Smooth muscle cell of the brain vasculature (primary cell): ENCODE measurements around the gene SIDT2.
A peak's percentile ranks its signal among the peaks of the same experiment; 100 is the strongest.
"Not testable (repeated sequence)": the region's sequence is repeated elsewhere in the genome, so short reads cannot be mapped to it uniquely, and the experiment has no call there.

Experiments used
- DNase-seq: peaks from one replicate; pipeline ENCODE4 v3.0.0-alpha.2; 2012; ENCODE audit warnings: low read depth, low spot score

The SIDT2 gene

GRCh38 chr11:117178210-117179034 lies at the start of gene SIDT2:
TSS of gene SIDT2 (plus strand) at chr11:117178743. CDS start at chr11:117179264, 521 bp downstream.
- DNase-seq = peak; percentile 89

DNA sequence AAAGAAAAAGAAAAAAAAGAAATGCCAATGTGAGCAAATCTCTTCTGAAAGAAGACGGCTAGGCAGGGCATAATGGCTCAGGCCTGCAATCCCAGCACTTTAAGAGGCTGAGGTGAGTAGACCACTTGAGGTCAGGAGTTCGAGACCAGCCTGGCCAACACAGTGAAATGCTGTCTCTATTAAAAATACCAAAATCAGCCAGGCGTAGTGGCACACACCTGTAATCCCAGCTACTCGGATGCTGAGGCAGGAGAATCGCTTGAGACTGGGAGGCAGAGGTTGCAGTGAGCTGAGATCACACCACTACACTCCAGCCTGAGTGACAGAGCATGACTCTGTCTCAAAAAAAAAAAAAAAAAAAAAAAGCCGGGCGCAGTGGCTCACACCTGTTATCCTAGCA lies 48.1 kb upstream of the SIDT2 start:
- not testable (repeated sequence) for DNase-seq

- no peak for DNase-seq
These were observed 47.7 kb upstream of the SIDT2 start for GRCh38 chr11:117130879-117131278.

- DNase-seq = no peak
These were observed 44.1 kb upstream of the SIDT2 start for GRCh38 chr11:117134431-117134830.

DNA sequence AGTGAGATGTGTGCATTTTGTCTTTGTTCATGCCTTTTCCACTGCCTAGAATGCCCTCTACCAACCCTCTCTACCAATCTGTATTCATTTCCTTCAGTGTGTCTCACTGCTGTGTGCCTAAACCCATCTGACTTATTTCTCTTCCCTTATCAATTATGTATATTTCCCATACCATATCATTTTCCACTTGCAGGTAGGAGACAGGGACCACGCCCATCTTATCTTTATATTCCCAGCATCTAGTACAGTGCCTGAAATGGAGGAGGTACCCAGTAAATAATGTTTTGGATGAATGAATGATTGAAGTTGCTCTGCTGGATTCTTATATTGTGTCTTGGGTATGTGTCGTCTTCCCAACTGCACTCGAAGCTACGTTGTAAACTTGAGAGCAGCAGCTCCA lies 43.6 kb upstream of the SIDT2 start:
- DNase-seq = not testable (repeated sequence)

DNA sequence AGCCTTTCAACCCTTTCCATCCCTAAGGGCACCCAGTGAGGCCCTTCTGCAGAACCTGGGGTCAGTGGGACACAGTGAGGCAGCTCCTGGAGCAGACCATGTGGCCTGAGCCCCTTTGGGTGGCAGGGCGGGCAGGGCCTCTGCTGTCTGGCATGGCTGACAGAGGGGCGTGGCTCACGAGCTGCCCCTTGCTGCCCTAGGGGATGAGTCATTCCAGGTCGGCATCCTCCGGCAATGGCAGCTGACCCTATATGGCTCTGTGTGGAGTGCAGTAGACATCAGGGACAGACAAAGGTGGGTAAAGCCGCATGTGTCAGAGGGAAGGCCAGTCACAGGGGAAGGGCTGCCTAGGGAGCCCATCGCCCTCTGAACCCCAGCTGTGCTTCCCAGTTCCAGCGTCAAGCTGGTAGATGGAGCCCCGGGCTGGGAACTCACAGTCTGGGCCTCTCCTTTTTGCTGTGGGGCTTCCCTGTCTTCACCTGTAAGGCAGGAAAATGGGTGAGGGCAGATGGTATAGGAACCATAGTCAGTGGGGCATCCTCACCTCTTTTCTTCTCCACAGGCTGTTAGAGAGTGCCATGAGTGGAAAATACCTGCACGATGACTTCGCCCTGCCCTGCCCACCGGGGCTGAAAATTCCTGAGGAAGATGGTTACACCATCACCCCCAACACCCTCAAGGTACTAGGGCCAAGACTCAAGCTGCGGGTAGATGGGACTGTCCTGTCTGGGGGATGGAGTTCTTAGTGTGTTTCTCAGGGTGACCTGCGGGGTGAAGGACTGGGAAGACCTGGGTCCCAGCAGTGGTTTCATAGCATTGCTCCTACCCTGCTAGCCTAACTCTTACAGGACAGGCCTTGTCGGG lies 41.1 kb upstream of the SIDT2 start:
- not testable (repeated sequence) for DNase-seq

GRCh38 chr11:117143390-117143789 lies 35.2 kb upstream of the SIDT2 start:
- peak; percentile 23 for DNase-seq

GRCh38 chr11:117143871-117144476 lies 34.6 kb upstream of the SIDT2 start, which contains the start of gene PAFAH1B2:
TSS of gene PAFAH1B2 (plus strand) at chr11:117144287. CDS start at chr11:117152448, 8,161 bp downstream.
- peak; percentile 62 for DNase-seq

GRCh38 chr11:117144477-117145392 lies 33.8 kb upstream of the SIDT2 start:
- no peak for DNase-seq

GRCh38 chr11:117145393-117145761 lies 33.2 kb upstream of the SIDT2 start:
- no peak for DNase-seq

DNA sequence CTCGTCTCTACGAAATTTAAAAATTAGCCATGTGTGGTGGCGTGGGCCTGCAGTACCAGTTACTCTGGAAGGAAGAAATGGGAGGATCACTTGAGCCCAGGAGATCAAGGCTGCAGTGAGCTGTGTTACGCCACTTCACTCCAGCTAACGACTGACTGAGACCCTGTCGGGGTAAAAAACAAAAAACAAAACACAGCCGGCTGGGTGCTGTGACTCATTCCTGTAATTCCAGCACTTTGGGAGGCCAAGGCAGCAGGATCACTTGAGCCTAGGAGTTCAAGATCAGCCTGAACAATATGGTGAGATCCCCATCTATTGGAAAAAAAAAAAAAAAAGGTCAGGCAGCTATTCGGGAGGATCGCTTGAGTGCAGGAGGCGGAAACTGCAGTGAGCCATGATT lies 32.0 kb upstream of the SIDT2 start:
- DNase-seq = no peak

DNA sequence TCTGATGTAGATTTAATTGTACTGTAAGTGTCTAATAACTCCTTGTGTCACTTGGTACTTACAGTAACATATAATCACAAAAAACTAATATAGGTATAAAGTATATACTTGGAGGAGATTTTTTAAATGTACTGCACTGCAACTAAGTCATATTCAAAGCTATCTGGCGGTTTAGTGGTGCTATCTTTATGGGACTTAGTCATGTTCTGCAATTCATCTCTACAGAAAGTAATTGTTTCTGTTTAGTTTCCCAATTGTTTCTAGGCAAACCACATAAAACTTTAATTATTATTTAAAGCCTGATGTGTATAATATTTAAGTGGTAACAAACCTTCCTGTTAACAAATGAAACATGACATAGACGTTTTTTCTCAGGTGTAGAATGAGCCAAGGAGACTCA lies 26.5 kb upstream of the SIDT2 start:
- no peak for DNase-seq

DNA sequence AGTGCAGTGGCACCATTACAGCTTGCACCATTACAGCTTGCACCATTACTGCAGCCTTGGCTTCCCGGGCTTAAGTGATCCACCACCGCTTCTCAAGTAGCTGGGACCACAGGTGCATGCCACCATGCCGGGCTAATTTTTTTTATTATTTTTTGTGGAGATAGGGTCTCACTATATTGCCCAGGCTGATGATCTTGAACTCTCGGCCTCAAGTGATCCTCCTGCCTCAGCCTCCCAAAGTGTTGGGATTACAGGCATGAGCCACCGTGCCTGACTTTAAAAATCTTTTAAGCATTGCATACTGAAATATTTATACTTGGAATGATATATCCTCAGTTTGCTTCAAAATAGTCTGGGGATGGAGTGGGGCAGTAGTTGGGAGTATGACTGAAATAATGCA lies 24.1 kb upstream of the SIDT2 start:
- DNase-seq = no peak

- no peak for DNase-seq
These were observed 21.0 kb upstream of the SIDT2 start for GRCh38 chr11:117157507-117157906.

GRCh38 chr11:117159892-117160291 lies 18.7 kb upstream of the SIDT2 start:
- no peak for DNase-seq

DNA sequence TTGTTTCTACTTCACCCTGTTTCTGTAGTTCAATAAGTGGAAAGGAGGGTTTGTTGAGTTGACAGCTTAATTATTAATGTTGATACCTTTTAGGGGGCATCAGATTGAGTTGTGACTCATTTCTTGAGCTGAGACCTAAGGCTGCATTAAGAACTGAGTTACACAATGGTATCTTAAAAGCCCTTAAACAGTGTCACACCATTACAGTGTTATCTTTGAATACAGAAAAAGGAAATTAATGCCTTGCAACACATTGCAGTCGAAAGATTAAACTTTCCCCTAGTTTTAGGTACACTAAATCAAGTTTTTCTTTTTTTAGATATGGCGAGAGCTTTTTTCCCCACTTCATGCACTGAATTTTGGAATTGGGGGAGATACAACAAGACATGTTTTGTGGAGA lies 17.7 kb upstream of the SIDT2 start:
- DNase-seq = no peak

GRCh38 chr11:117166491-117166890 lies 12.1 kb upstream of the SIDT2 start:
- no peak for DNase-seq

DNA sequence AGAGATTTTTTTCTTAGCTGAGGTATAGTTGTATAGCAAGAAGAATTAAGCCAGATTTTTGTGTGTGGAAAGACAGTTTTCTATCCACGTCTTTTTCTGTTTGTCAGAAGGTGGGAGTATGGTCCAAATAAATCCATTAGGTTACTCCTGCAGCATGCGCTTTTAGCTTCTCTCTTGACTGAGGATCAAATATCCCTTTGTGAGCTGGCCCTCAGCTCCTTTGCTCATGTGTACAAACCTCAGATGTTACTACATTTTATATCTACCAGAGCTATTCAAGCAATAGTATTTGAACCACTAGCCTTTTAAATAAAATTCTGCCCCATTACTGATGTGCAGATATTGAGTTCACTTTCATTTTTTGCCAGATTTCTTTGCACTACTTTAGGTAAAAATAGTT lies 8.8 kb upstream of the SIDT2 start:
- no peak for DNase-seq

DNA sequence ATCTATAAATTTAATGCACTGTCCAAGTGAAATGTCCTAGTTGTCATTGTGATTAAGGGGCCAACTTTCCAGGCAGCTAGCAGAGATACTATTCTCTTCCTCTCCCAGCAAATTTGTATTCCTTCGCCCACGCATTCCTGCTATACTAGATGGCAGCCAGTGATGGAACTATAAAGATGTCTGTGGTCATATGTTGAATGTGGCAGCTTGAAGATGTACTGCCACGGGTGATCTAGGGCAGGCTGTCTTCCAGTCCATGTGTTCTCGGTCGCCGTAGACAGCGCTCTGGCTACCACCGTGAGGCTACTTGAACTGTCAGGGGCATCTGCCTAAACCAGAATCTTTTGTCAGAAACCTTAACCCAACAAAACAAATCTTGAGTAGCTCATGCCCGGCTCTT lies 8.3 kb upstream of the SIDT2 start:
- DNase-seq = no peak

DNA sequence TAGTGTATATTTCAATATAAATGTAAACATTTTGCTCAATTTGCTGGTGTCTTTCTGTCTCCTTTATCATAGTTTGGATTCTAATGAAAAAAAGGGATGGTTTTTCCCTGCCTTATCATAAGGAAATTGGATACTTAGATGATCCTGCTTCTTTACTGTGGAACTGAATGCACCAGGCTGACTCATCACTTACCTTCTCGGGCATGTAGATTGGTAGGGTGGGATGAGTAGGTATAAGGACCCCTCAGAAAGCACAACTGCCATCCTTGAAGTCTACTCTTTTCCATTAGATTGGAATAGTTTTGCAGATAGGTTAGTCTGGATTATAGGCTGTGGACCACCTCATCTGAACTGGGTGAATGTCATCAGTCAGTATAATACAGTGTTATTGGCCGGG lies 7.5 kb upstream of the SIDT2 start:
- DNase-seq = no peak

- no peak for DNase-seq
These were observed 7.0 kb upstream of the SIDT2 start for GRCh38 chr11:117171404-117172061.
